Measurements from ENCODE around the gene ANAPC10. TPM values are rescaled to one million over a fixed set of nuclear protein-coding genes. Genes with fewer than 3 reads are reported as not detected.

The ANAPC10 gene
- total and polyA plus RNA-seq, 8 donors: 16.0 to 31.6 (median 27.5) TPM

DNA sequence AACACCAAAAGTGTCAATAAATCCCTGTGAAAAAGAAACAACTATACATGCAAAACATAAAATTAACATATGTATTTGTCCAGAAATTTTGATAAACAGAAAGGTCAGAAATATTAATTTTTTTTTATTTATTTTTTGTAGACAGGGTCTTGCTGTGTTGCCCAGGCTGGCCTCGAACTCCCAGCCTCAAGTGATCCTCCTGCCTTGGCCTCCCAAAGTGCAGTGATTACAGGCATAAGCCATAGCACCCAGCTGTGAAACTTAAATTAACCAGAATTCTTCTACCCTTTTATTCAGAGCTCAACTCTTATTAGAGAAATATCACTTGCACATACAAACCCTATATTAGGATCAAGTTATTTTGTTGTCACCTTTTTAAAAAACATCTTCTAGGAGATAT is 16.2 kb downstream of the ANAPC10 start:
- no peak for ATAC-seq

DNA sequence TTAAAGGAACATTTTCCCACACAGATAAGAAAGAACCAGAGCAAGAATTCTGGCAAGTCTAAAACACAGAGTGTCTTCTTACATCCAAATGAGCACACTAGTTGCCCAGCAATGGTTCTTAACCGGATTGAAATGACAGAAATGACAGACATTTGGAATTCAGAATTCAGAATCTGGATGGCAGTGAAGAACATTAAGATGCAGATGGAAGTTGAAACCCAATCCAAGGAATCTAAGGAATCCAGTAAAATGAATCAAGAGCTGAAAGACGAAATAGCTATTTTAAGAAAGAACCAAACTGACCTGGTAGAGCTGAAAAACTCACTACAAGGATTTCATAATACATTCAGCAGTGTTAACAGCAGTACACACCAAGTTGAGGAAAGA is 21.5 kb downstream of the ANAPC10 start:
- Histone ChIP-seq H3K4me1 (no peaks in the 10 kb centered on the region), H3K4me3 (no peak overlapping the region), H3K27me3 (no peaks in the 10 kb centered on the region), H3K27ac (no peak overlapping the region), H3K36me3 (peaks cover 0 to 26% of the 10 kb centered on the region in 2 donors), H3K9me3 (peaks cover 0 to 5% of the 10 kb centered on the region in 2 donors)
- TF ChIP-seq, protein P1, sequence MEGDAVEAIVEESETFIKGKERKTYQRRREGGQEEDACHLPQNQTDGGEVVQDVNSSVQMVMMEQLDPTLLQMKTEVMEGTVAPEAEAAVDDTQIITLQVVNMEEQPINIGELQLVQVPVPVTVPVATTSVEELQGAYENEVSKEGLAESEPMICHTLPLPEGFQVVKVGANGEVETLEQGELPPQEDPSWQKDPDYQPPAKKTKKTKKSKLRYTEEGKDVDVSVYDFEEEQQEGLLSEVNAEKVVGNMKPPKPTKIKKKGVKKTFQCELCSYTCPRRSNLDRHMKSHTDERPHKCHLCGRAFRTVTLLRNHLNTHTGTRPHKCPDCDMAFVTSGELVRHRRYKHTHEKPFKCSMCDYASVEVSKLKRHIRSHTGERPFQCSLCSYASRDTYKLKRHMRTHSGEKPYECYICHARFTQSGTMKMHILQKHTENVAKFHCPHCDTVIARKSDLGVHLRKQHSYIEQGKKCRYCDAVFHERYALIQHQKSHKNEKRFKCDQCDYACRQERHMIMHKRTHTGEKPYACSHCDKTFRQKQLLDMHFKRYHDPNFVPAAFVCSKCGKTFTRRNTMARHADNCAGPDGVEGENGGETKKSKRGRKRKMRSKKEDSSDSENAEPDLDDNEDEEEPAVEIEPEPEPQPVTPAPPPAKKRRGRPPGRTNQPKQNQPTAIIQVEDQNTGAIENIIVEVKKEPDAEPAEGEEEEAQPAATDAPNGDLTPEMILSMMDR (IDR thresholded peaks at IDR 0.05): no peak
- no peak for ATAC-seq
- intact Hi-C loops (cut with DNase I): no loop called here
- DNase-seq: no peak

More for the DNA sequence above, 16.2 kb downstream of the ANAPC10 start:
- H3K36me3 ChIP-seq: peaks cover 0 to 49% of the 10 kb centered on the region in 2 donors
- DNase-seq: no peak
- TF ChIP-seq, protein P1 (IDR thresholded peaks at IDR 0.05): no peak
- intact Hi-C loops (cut with DNase I): no loop called here
- H3K27ac ChIP-seq: no peak overlapping the region
- H3K27me3 ChIP-seq: no peaks in the 10 kb centered on the region
- no peak overlapping the region for H3K4me3 ChIP-seq
- H3K4me1 ChIP-seq: no peaks in the 10 kb centered on the region
- peaks cover 0 to 5% of the 10 kb centered on the region in 2 donors for H3K9me3 ChIP-seq

DNA sequence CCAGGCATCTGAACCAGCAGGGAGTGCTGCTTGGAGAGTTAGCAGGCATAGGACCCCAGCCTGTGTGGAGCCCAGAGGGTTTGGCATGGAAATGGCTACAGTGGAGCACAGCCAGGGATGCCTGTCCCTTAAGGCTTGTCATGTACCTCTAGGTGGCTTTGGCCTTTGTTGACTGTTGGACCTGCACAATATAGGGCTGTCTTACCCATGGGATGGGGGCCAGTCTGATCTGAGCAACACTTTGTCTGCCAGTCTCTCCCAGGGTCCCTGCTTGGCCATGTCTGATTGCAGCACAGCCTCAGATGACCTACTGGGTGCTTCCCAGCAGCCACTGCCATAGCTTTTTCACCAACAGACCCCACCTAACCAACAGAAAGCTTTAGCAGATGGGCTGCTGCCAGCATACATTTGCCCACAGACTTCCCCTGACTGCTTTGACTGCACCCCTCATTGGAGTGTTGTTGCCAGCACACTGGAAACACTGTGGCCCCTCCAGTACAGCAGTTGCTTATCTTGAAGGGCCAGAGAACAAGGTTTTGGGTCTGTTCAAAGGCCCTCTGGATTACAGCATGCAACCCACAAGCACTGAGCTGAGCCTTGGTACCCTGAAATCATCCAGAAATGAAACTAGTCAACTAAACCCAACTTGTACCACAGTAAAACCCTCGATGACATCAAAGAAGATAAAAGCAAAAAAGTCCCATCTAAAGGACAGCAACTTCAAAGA is 22.1 kb downstream of the ANAPC10 start:
- no peak for ATAC-seq
- intact Hi-C loops (cut with DNase I): no loop called here
- Histone ChIP-seq H3K4me3 (no peak overlapping the region), H3K36me3 (peaks cover 0 to 21% of the 10 kb centered on the region in 2 donors), H3K4me1 (no peaks in the 10 kb centered on the region), H3K9me3 (peaks cover 0 to 5% of the 10 kb centered on the region in 2 donors), H3K27ac (no peak overlapping the region), H3K27me3 (no peaks in the 10 kb centered on the region)
- TF ChIP-seq, protein P1 (IDR thresholded peaks at IDR 0.05): no peak
- no peak for DNase-seq

DNA sequence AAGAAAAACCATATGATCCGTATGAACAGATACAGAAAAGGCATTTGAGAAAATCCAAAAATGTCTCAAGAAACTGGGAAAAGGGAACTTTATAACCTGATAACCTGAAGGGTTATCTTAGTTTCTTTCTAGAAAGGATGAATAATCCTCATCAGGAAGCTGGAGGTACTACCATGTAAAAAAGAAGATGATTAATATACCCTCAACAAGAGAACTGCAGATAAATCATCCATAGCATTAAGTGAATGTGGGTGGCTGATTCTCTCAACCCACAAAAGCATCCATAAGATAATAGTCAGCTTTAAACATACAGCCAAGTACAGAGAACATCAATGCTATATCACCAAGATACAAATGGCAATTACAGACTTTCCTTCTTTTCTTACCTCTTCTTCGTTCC is 26.4 kb downstream of the ANAPC10 start:
- DNase-seq: no peak
- Histone ChIP-seq H3K4me1 (peaks cover 0 to under 1% of the 10 kb centered on the region in 2 donors), H3K9me3 (no peaks in the 10 kb centered on the region), H3K27ac (no peak overlapping the region), H3K4me3 (no peak overlapping the region), H3K36me3 (no peaks in the 10 kb centered on the region), H3K27me3 (no peaks in the 10 kb centered on the region)
- intact Hi-C loops (cut with DNase I): no loop called here
- TF ChIP-seq, protein P1 (IDR thresholded peaks at IDR 0.05): no peak
- ATAC-seq: no peak

DNA sequence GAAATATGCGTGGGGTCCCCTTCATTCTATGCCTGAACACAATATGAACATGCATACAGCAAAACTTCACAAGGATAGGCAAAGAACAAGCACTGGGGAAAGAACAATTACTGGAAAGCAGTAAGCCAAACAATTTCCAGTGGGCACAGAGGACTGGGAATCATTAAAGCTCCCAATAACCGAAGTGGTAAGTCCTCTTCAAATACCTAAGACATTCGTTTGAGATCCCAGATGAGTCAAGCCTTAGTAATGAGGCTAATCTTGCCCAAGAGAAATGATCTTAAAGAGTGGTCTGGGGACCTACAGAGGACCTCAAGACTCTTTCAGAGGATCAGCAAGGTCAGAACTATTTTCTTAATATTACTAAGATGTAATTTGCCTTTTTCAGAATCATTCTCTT is 28.6 kb downstream of the ANAPC10 start:
- H3K36me3 ChIP-seq: no peaks in the 10 kb centered on the region
- intact Hi-C loops (cut with DNase I): loop anchor here in 1 of 2 donors (10.0 kb wide), 1 partner anchor 895 kb away; no protein-coding TSS in a partner anchor
- no peak overlapping the region for H3K4me3 ChIP-seq
- TF ChIP-seq, protein P1 (IDR thresholded peaks at IDR 0.05): no peak
- ATAC-seq (no peak), DNase-seq (no peak)
- no peaks in the 10 kb centered on the region for H3K9me3 ChIP-seq
- H3K27me3 ChIP-seq: no peaks in the 10 kb centered on the region
- peaks cover 0 to 6% of the 10 kb centered on the region in 2 donors for H3K4me1 ChIP-seq
- H3K27ac ChIP-seq: no peak overlapping the region
